Activated CD8-positive, alpha-beta memory T cell treated with anti-CD3 and anti-CD28 coated beads, Interleukin-2, amount 50 U/mL, for 4 hours (primary cell): ENCODE measurements around the gene KLF7.

Experiments used
- DNase-seq: peaks from one replicate; pipeline ENCODE4 v3.0.0-alpha.2; 2020

The KLF7 gene

GRCh38 chr2:207165121-207166038 lies at the start of gene KLF7:
Gene KLF7 (minus strand): TSS chr2:207165948. CDS start chr2:207165568, 380 bp downstream.
- peak; percentile 53 for DNase-seq

- no peak for DNase-seq
Observed at GRCh38 chr2:207215308-207215707, 49.6 kb upstream of the KLF7 start.

GRCh38 chr2:207214446-207214845 lies 48.7 kb upstream of the KLF7 start:
- DNase-seq, result no peak

GRCh38 chr2:207206011-207206410 lies 40.3 kb upstream of the KLF7 start:
- no peak for DNase-seq

GRCh38 chr2:207205173-207205957 lies 39.6 kb upstream of the KLF7 start:
- DNase-seq, result no peak

DNA sequence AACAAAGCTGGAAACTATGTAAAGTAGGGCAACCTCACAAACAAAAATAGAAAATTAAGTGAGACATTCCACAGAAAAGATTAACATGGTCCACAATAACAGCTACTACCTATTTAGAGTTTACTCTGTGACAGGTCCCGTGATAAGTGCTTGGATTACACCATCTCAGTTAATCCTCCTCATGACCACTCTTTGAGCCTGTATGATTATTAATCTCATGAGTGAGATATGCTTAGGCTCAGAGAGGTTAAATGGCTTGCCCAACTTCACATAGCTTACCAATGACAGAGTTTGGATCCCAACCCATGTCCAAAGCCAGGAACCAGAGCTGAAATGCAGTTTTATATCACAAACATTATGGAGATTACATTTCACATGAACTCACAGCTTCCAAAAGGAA lies 37.3 kb upstream of the KLF7 start:
- DNase-seq, result no peak

DNA sequence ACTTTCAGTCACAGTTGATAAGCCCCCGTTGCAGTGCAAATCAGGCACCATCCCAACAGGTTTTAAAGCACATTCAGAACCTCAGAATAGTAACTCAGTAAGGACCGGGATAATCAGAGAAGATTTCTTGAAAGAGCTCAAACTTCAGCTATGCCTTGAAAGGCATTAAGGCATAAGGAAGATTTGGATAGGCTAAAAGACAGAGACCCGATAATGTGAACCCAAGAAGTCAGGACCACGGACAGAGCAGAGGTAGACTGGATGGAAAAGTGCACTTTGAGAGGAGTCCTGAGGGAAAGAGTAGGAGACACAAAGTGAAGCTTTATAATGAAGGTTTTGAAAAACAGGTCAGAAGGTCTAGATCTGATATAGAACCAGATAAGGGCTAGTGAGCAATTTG lies 36.9 kb upstream of the KLF7 start:
- DNase-seq, result no peak

GRCh38 chr2:207201416-207201815 lies 35.7 kb upstream of the KLF7 start:
- no peak for DNase-seq

- no peak for DNase-seq
Observed at GRCh38 chr2:207200136-207200535, 34.4 kb upstream of the KLF7 start.

DNA sequence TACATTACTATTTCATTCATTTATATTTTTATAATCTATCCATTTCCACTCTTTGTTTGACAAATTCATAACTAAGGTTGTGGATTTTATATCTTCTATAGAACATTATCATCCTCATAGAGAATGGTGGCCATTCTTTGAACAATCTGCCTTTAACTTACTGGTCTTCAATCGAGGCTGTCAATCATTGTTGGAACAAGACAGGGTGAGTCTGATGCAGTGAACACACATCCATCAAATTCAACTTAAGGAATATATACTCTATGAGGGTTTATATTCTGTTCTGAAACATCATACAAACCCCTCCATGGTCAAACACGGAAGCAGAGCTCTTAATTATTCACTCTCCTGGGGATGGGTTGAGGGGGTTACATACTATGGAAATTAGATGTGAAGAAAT lies 28.3 kb upstream of the KLF7 start:
- no peak for DNase-seq

DNA sequence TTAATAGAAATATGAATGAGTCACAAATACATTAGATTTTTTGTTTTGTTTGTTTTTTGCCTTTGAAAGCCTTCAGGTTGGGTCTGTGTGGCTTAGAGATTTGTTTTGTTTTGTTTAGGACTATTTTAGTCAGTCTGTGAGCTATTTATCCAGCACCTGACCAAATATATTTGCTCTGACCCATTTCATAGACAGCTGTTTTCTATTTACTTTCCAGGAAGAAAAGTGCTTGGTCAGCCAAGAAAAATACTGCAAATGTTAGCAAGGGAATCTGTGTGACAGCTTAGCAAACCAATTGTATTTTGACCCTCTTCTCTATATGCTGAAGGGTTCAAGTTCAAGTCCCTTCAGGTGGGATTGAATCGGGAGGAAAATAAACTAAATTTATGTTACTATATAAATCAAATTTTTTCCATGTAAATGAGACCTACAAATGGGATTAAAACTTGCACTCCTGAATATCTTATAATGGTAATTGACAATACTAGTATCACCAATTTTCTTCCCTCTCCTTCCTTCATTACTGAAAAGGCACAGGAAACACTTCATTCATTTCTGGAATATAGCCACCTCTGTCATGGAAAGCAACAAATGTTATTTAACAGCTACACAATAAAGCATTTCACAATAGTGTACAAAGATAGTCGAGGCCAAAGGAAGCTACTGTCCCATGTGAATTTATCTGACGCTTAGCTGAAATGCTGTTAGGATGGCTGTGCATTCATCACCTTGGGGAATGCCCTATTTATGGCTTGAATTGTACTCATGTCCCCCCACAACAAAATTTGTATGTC lies 23.1 kb upstream of the KLF7 start:
- no peak for DNase-seq

- DNase-seq, result no peak
Observed at GRCh38 chr2:207185372-207185771, 19.6 kb upstream of the KLF7 start.

- no peak for DNase-seq
Observed at GRCh38 chr2:207184768-207185167, 19.0 kb upstream of the KLF7 start.

GRCh38 chr2:207184348-207184747 lies 18.6 kb upstream of the KLF7 start:
- DNase-seq, result no peak

DNA sequence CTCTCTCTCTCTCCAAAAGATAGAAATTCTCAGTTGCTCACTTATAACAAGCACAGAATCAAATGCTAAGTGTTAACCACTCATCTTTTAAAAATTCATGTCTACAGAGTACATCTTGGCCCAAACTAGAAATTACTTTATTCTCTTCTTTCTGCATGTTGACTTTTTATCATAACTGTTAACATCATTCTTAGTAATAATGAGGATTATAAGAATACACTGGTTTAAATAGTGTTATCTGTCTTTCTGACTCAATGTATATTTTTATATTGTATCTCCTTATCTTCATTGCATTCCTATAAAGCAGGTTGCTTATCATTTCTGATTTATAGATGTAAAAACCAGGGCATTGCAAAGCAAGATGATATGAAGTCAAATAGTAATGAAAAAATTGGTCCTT lies 17.8 kb upstream of the KLF7 start:
- no peak for DNase-seq

DNA sequence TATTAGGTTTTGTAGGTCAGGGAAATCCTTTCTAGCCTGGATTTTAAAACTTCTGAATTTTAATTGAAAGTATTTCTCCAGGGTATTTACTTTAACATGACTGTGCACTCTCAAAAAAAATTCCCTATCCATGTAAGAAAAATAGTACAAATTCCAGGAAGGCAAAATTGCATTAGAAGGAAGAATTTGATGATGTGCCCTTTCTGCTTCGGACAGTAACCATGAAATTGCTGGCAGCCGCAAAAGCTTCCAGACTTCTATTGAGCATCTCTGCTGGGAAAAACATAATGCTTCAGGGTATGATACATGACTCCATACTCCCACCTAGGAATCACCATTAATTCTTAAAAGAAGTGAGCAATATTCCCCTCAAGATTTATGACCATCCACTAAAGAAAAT lies 17.2 kb upstream of the KLF7 start:
- DNase-seq, result no peak

- DNase-seq, result no peak
Observed at GRCh38 chr2:207181526-207182274, 16.0 kb upstream of the KLF7 start.

DNA sequence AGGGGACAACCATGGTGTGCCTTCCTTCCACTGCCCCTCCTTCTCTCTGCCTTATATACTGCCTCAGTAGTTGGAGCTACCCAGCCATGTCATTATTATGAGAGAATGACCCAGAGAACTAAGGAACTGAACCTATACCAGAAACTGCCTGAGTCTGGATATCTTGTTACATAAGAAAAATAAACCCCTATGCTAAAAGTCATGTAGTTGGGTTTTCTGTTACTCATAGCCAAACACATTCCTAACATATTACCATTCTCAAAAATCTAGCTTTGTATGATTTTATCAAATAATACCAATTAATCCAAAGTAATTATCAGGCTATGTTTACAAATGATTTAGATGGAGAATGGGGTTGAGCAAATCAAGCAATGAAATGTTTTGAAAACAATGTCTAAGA lies 15.0 kb upstream of the KLF7 start:
- DNase-seq, result no peak

DNA sequence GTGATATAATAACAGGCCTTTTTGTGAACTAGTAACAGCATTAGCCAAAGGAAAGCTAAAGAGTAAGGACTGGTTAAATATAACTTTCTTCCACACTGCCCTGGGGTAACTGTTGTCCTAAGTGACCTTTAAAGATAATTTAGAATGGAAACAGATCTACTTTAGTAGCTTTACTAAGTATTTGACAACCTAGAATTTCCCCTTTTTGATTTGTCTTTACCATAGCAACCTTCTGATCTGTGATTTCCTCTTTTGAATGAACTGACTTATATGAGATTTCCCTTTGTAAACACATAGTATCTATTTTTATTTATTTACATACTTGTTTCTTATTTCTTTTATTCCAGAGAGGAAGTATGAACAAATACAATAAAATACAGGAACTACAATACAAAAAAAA lies 10.5 kb upstream of the KLF7 start:
- DNase-seq, result no peak

GRCh38 chr2:207173641-207174040 lies 7.9 kb upstream of the KLF7 start:
- DNase-seq, result no peak

DNA sequence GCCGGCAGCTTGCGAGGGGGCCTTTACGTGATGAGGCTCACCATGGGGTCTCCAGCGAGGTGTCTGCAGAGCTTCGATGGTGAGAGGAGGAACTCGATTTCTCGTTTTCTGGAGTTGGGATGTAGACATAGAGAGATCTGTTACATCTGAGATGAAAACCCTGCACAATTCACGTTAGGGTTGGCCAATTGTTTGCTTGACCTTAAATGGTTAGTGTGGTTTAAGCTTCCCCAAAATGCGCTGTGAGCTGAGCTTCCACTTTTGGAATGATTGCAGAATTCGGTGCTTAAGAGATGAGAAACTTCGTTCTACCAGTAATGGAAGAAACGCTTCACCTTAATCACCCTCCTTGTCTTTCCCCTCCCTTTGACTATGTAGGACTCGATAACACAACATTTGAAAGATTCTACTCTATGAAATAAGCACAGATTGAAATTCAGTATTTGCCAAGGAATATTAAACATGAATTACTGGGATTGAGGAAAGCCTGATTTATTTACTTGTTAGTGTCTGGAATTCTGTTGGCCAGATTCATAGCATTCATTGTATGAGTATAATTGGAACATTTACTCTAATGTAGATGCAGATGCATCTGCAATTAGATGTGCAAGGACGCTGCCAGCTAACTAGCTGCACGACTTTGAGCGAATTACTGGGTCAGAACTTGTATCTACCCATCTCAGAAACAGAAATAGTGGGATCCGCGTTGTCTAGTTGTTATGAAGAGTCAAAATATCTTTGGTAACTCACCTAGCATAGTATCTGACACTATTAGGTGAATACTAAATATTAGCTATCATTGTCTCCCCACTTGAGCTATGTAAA lies 1.6 kb upstream of the KLF7 start:
- no peak for DNase-seq
